T-helper 22 cell (primary cell): ENCODE measurements around the gene BDH2.
A peak's percentile ranks its signal among the peaks of the same experiment; 100 is the strongest.

Experiments used
- DNase-seq: peaks from one replicate; pipeline ENCODE4 v3.0.0-alpha.2; 2020; ENCODE audit warnings: low read depth

The BDH2 gene

DNA sequence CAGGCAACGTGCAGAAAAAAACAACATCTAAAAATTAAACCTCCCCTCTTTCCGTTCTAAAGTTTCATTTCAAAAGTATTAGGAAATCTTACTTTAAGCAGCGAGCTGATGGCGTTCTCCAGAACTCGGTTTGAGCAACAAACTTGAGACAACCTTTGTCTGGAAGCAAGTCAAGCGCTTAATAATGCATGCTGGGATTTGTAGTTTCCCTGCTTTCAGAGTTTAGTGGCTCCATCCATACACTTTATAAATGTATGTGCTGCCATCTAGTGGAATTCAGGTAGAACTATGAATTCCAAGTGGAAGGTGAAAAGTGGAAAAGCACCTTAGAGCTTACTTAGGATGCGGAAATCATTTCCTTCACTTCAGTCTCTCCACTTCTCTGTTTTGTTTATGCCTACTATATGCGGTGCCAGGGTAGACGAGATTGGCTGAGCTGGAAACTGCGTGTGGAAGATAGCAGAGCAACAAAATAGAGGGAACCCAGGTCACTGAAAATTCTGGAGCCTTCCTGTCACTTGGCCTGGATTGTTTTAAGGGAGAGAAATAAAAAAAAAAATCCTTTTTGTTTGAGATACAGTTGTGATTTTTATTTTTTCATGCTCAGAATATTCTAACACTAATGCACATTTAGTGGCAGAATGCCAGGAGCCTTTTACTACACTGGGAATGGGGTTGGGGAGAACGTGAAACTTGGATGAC lies at the start of gene BDH2:
Gene BDH2 (minus strand): TSS at position 144 of the 702 bp plus-strand sequence. CDS start 3,580 bp downstream, outside the sequence.
- peak; percentile 31 for DNase-seq

GRCh38 chr4:103144926-103145325 lies 45.3 kb upstream of the BDH2 start:
- no peak for DNase-seq

- no peak for DNase-seq
Measured at GRCh38 chr4:103137446-103137827, 37.8 kb upstream of the BDH2 start.

DNA sequence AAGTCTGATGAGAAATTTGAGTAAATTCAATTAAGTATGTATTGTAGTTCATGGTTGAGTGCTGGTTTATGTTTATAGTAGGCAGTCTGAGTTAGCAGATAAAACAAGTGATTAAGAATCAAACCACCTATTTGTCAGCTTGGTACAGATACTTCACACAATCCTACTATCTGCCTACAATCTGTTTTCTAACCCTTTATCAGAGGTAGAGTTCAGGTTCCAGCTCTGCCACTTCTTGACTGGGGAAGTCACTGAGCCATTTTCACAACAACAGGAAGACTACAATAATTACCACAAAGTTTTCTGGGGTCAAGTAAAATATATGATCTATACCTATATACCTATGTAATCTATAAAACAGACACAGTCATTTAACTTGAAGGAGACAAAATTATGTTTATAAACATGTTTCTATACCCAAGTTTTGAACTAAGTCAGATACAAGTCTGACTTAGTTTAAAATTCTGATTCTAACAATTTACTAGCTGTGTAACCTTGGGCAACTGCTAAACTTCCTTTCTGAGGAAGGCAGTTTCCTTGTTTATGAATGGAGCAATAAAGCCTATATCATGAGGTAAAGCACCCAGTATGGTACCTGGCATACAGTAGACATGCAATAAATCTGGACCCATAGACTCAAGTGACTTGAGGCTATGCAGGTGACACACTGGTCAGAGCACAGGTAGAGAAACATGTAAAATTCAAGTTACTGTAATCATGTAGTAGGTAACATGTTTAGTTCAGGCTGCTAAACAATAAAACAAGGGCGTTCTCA lies 37.2 kb upstream of the BDH2 start:
- no peak for DNase-seq

GRCh38 chr4:103129174-103129573 lies 29.5 kb upstream of the BDH2 start:
- no peak for DNase-seq

- no peak for DNase-seq
Measured at GRCh38 chr4:103126126-103126525, 26.5 kb upstream of the BDH2 start.

GRCh38 chr4:103123114-103123513 lies 23.5 kb upstream of the BDH2 start:
- DNase-seq: no peak

DNA sequence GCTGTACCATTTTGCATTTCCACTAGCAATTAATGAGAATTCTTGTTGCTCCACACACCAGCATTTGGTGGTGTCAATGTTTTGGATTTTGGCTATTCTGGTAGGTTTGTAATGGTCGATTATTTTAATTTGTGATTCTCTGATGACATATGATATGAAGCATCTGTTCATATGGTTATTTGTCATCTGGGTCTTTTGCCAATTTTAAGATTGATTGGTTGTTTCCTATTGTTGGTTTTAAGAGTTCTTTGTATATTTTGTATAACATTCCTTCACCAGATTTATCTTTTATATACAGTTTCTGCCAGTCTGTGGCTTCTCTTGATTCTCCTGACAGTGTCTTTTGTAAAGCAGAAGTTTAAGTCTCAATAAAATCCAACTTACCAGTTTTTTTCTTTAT lies 18.5 kb upstream of the BDH2 start:
- DNase-seq: no peak

DNA sequence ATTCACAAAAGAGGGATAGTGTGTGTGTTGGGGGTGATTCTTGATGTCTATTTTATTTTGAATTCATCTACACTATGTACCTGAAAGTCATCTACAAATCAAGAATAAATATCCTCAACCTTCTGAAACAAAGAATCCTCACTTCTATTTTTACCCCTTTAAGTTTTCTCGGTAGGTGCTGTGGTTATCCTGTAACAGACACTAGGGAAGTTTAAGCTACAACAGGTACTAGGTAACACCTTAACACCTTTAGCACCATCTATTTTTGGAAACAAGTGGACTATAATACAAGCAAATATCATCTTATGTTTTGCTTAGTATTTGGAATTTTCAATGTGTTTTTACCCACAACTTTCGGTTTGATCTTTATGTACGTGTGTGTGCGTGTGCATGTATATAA lies 12.0 kb upstream of the BDH2 start:
- no peak for DNase-seq

DNA sequence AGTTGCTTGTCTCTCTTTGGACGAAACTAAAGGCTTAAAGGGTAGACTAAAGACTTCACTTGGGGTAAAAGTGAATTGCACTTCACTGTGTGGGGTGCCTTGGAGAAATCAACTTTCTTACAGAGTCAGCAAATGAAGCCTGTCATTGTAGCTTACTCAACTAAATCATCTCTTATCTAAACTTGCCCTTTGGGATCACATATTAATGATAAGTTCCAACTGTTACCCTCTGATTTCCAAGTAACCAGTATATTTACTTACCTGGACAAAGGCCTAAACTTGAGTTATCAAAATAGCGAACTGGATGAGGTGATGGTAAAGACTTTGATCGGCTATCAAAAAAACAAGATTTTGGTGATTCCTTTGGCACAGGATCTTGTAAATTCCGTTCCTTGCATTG lies 8.9 kb upstream of the BDH2 start:
- DNase-seq: no peak

GRCh38 chr4:103105558-103106356 lies 6.1 kb upstream of the BDH2 start:
- no peak for DNase-seq

DNA sequence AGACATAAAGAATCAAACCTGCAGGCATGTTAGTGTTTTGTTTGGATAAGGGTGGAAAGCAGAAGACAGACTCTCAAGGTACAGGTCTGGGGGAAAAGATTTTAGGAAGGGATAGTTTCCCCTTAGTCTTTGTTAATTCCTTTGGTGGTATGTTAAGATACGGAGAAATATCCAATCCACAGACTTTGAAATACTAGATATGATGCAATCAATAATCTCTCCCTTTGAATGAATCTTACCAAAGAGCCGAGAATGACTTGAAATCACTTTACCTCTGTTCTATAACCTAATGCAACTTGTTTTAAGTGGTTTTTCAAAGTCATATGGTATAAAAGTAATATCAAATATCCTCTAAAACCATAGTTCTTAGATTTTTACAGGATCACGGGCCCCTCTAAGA lies 5.3 kb upstream of the BDH2 start:
- no peak for DNase-seq

DNA sequence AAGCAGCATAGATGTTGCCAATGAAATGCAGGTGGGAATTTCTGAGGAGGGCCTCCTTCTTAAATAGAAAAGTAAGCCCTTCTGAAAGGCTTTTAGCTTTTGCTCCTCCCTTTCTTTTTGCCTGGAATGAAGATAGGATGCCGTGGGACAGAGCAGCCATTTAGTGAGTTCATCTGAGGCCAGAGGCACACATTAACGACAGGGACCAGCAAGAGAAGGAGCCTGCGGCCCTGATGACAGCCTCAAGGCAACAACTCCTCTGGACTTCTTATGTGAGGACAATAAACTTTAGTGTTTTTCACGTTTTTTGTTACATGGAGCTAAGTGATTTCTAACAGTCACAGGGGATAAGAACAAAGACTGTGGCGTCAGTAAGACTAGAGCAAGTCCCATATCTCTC lies 1.1 kb upstream of the BDH2 start:
- DNase-seq: no peak

DNA sequence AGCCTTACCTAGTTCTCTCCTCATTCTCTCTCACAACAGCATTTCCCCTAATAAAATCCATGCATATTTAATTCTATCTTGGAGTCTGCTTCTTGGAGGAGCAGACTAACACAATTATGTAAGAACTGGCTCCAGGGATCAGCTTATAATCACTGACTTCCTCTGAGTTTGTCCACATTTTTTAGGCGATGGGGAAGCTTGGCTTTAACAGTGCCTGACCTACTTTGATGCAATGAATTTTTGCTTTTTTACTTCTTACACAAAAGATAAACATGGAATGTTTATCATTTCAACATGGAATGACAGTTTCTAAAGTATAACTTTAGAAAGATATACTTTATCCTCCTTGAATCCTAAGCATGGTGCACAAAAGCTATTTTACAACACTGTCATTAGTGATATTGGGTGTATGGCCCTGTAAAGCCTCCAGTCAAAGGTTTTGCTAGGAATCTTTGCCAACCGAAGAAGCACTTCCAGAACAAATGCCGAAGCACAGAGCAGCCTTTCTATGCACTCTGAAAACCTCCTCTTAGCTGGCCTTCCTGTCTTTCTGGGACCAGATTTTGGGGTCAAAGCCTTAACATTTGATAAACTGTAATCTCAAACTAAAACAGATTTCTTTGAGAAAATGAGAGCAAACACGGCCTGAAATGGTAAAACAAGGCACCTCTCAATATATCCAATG lies 736 bp downstream of the BDH2 start:
- DNase-seq: no peak

GRCh38 chr4:103098341-103098740 lies 1.3 kb downstream of the BDH2 start:
- DNase-seq: no peak

- DNase-seq: no peak
Measured at GRCh38 chr4:103097112-103097511, 2.5 kb downstream of the BDH2 start.

DNA sequence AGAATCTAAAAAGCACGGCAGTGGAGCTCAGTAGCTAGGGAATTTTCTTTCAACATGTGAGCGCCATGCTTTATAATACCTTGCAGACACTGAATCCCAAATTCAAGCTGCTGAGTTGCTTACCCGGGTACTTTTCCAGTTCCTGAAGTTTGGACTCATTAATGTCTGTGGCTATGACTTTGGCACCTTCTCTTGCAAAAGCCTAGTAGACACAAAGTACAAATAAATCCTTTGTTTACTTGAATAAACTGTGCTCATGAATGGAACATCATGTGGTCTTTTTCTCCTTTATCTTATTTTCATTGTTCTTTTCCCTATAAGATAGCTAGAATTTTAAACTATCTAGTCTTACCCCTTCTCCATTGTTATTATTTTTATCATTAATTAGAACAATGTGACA lies 4.6 kb downstream of the BDH2 start:
- no peak for DNase-seq

GRCh38 chr4:103092245-103092644 lies 7.4 kb downstream of the BDH2 start:
- DNase-seq: no peak

DNA sequence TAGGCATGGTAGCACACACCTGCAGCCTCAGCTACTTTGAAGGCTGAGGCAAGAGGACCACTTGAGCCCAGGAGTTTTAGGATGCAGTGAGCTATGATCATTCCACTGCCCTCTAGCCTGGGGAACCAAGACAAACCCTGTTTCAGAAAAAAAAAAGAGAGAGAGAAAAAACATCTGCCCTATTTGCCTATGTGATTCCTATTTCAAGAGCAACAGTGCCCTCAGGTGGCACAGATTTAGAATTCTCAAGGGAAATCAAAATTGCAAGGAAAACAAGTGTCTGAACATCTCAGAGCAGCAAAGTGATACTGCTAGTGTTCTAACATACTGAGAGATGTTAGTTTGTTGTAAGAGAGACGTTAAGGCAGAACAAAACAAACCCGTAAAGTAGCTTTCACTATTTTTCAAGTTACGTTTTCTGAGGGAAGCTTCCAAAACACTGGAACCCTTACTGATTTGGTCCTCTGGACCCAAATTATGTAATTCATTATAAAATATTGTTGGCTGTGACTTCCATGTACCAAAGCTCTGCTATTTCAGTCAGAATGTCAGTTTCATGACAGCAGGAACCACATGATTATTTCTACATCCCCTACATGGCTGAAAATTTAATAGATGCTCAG lies 7.9 kb downstream of the BDH2 start:
- peak; percentile 12 for DNase-seq

GRCh38 chr4:103089481-103089880 lies 10.2 kb downstream of the BDH2 start:
- no peak for DNase-seq

DNA sequence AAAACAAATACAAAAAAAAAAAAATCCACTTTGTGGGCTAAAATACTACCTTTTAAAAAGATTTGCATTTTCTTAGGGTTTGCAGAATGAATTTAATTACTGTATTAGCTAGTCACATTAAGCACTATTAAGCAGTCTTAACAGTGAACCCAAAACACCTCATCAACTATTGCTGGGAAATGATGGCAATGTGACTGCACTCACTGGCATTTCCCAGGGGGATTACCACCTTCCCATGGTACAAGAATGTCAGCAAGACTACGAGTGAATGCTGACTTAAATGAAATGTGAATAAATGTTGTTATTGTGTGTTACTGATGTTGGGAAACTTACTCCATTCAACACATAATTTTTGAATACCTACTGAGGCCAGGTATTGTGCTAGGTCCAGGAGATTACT lies 13.1 kb downstream of the BDH2 start:
- DNase-seq: no peak
